Peyer's patch (tissue), 4 donors: Measurements from ENCODE around the gene STX16.

Source experiments
- CTCF ChIP-seq, 6 experiments: fragments of 450-650 bp in 4 of 6; fragments of 200-600 bp in 2 of 6; sonication (generic) in 1 of 6; IDR thresholded peaks; one replicate each; pipeline ENCODE4 v1.5.1; 2017 to 2019; ENCODE audit warnings: antibody characterized with exemption in 6 of 6, mild to moderate bottlenecking in 3 of 6, moderate library complexity in 1 of 6
- POLR2A ChIP-seq, 2 donors: fragments of 450-650 bp; IDR thresholded peaks; one replicate each; pipeline ENCODE4 v1.5.1; 2017; ENCODE audit warnings: antibody characterized with exemption in 2 of 2, mild to moderate bottlenecking in 2 of 2, moderate library complexity in 2 of 2

DNA sequence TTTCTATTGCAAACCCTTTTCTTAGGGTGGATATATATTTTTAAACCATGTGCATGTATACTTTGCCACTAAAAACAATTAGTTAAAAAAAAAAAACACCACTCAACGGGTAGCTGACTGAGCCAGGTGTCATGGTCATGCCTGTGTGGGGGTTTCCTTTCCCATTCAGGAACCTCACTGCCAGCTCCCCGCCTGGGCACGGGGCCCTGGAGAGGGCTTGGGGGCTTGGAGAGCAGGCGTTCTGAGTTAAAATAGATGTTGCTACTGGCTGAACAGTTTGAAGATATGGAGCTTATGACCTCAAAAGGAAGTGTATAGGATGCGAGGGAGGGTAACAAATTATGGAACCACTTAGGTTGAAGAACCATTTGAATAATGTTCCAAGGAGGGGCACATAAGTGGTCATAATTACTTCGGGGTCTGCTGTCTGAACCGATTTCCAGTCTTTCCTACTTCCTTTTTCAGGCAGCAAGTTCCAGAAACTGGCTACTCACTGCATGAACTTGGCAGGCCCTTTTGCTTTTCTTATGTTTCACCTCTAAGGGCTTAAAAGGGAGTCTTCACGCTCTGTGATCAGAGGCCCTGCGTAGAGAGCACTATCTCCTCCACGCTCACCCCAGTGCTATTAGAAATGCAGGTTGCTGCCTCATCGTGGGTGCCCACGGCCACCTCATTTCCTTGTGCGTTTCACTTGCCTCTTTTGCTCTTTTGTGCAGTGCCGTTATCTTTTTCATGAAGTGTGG, 9.9 kb downstream of the STX16 start:
- no peak for TF ChIP-seq CTCF (IDR thresholded peaks at IDR 0.05)
- no peak for TF ChIP-seq POLR2A (IDR thresholded peaks at IDR 0.05)
